Uterus (tissue), 4 donors: Measurements from ENCODE around the gene HMGN5. TPM values are rescaled to one million over a fixed set of nuclear protein-coding genes. Genes with fewer than 3 reads are reported as not detected.

Experiments used
- DNase-seq, 2 donors: peaks; one replicate each; pipeline ENCODE4 v3.0.0-alpha.2; 2019 to 2020
- H3K27ac ChIP-seq, 2 donors: fragments of 200-600 bp; sonication (generic); 1 replicate in 1 of 2; 2 replicates in 1 of 2; pipeline ENCODE4 v1.5.1; 2016 to 2018
- H3K27me3 ChIP-seq, 2 donors: fragments of 200-600 bp; sonication (generic); one replicate each; pipeline ENCODE4 v1.5.1; 2018 to 2019; ENCODE audit warnings: control low read depth in 1 of 2
- H3K36me3 ChIP-seq, 2 donors: fragments of 200-600 bp; sonication (generic); one replicate each; pipeline ENCODE4 v1.5.1; 2019; ENCODE audit warnings: control low read depth in 1 of 2
- H3K4me1 ChIP-seq, 2 donors: fragments of 200-600 bp; sonication (generic); one replicate each; pipeline ENCODE4 v1.5.1; 2018 to 2019; ENCODE audit warnings: control low read depth in 1 of 2
- H3K4me3 ChIP-seq, 2 donors: fragments of 200-600 bp; sonication (generic); 1 replicate in 1 of 2; 2 replicates in 1 of 2; pipeline ENCODE4 v1.5.1; 2018 to 2019; ENCODE audit warnings: mild to moderate bottlenecking in 1 of 2
- H3K9me3 ChIP-seq, 2 donors: fragments of 200-600 bp; sonication (generic); one replicate each; pipeline ENCODE4 v1.5.1; 2019; ENCODE audit warnings: control low read depth in 1 of 2
- POLR2A ChIP-seq, 2 donors: fragments of 450-650 bp; IDR thresholded peaks; one replicate each; pipeline ENCODE4 v1.6.1; 2016; ENCODE audit warnings: antibody characterized with exemption in 2 of 2, mild to moderate bottlenecking in 1 of 2, moderate library complexity in 1 of 2
- intact Hi-C: fragments of 100-400 bp; cut with DNase I; formaldehyde crosslinking; loops from one replicate; pipeline ENCODE4 v1.15.1; 2023; ENCODE audit warnings: low total_unique reads
- total RNA-seq, 4 donors: library from RNA; depleted of rRNA in 3 of 4; stranded (reverse); fragments of >200 nt in 3 of 4; gene quantifications; one replicate each; pipeline versions ENCODE4 v1.1.0 to v1.2.4, GENCODE V29; 2014 to 2023
- TF ChIP-seq, protein P1 (sequence below), 4 experiments: fragments of 200-600 bp in 2 of 4; fragments of 450-650 bp in 2 of 4; sonication (generic) in 2 of 4; IDR thresholded peaks; one replicate each; pipeline ENCODE4 v1.5.1; 2016 to 2019; ENCODE audit warnings: antibody characterized with exemption in 4 of 4, mild to moderate bottlenecking in 2 of 4, moderate library complexity in 1 of 4
- donor health status: DM: yes; HTN: yes; CAD: no.

The HMGN5 gene
- total RNA-seq, 4 donors from 2014 or later, result 0.26 to 10.3 (median 3.1) TPM

DNA sequence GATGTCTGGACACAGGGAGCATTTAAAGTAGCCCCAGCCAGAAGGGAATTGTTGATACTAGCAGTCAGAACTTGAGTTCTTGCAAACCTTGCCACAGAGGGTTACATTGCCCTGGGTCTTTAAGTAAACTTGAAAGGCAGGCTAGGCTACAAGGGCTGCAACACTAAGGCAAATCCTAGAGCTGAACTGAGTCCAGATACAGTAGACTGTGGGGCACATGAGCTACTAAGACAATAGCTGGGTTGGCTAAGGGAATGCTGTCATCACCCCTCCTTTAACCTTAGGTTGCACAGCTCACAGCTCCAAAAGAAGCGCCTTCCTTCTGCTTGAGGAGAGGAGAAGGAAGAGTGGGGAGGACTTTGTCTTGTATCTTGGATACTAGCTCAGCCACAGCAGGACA is 35.8 kb upstream of the HMGN5 start:
- Histone ChIP-seq H3K27me3 (no peaks in the 10 kb centered on the region), H3K9me3 (no peaks in the 10 kb centered on the region), H3K36me3 (no peaks in the 10 kb centered on the region), H3K27ac (no peak overlapping the region), H3K4me1 (no peaks in the 10 kb centered on the region), H3K4me3 (no peak overlapping the region)
- no peak for DNase-seq
- intact Hi-C loops, result no loop called here
- no peak for TF ChIP-seq POLR2A (IDR thresholded peaks at IDR 0.05)
- TF ChIP-seq, protein P1, sequence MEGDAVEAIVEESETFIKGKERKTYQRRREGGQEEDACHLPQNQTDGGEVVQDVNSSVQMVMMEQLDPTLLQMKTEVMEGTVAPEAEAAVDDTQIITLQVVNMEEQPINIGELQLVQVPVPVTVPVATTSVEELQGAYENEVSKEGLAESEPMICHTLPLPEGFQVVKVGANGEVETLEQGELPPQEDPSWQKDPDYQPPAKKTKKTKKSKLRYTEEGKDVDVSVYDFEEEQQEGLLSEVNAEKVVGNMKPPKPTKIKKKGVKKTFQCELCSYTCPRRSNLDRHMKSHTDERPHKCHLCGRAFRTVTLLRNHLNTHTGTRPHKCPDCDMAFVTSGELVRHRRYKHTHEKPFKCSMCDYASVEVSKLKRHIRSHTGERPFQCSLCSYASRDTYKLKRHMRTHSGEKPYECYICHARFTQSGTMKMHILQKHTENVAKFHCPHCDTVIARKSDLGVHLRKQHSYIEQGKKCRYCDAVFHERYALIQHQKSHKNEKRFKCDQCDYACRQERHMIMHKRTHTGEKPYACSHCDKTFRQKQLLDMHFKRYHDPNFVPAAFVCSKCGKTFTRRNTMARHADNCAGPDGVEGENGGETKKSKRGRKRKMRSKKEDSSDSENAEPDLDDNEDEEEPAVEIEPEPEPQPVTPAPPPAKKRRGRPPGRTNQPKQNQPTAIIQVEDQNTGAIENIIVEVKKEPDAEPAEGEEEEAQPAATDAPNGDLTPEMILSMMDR (IDR thresholded peaks at IDR 0.05), result no peak

DNA sequence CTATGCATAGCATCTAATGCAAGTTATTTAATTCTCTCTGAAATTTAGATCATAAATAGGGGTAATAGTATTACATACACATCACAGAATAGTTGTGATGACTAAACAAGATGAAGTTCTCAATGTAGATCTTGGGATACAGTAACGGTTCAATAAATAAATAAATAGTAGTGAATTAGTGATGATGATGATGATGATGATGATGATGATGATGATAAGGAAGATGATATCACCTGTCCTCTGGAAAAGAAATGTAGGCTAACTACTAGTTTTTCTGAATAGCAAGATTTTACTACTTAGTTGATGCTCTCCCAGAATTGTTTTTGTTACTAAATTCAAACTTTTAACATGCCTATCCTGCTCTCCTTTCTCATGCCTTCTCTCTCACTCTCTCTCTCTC is 30.5 kb upstream of the HMGN5 start:
- H3K27ac ChIP-seq, result no peak overlapping the region
- no peaks in the 10 kb centered on the region for H3K27me3 ChIP-seq
- intact Hi-C loops, result no loop called here
- no peak for DNase-seq
- H3K4me1 ChIP-seq, result no peaks in the 10 kb centered on the region
- no peaks in the 10 kb centered on the region for H3K9me3 ChIP-seq
- H3K36me3 ChIP-seq, result no peaks in the 10 kb centered on the region
- no peak overlapping the region for H3K4me3 ChIP-seq
- TF ChIP-seq POLR2A (IDR thresholded peaks at IDR 0.05), result no peak
- TF ChIP-seq, protein P1 (IDR thresholded peaks at IDR 0.05), result no peak

DNA sequence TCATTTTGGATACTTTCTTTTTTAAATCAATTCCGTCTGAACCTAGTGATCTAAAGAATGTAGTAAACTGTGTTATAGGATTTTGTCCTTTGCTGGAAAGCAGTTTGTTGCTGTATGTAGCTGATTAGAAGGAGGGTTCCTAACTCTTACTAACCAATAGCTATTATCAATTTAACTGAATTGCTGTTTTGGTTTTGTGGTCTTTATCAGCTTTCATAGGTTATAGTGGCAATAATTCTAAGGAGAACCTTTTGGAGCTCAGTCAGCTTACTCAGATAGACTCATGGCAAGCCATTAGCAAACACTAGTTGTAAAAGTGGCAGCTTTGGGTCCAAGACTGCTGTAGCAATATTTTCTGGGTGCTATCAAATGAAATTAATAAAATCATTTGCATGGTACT is 29.8 kb upstream of the HMGN5 start:
- Histone ChIP-seq H3K4me3 (no peak overlapping the region), H3K36me3 (no peaks in the 10 kb centered on the region), H3K27ac (no peak overlapping the region), H3K9me3 (no peaks in the 10 kb centered on the region), H3K4me1 (no peaks in the 10 kb centered on the region), H3K27me3 (no peaks in the 10 kb centered on the region)
- intact Hi-C loops, result no loop called here
- DNase-seq, result no peak
- no peak for TF ChIP-seq POLR2A (IDR thresholded peaks at IDR 0.05)
- TF ChIP-seq, protein P1 (IDR thresholded peaks at IDR 0.05), result no peak

DNA sequence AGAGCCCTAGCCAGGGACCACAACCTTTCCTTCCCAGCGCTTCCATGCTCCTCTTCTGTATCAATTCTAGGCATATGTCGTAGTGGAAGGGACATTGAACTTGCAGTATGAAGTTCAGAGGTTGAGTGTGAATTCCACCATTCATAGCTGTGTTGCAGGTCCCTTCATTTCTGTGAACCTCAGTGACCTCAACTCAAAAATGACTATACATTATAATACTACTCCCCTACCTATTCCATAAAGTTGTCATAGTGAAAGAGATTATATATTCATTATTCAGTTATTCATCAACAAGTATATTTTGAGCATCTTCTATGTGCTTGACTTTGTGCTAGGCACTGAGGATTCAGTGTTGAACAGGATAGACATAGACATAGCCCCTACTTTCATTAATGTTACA is 28.2 kb upstream of the HMGN5 start:
- no peak overlapping the region for H3K4me3 ChIP-seq
- H3K27me3 ChIP-seq, result no peaks in the 10 kb centered on the region
- H3K27ac ChIP-seq, result no peak overlapping the region
- H3K9me3 ChIP-seq, result no peaks in the 10 kb centered on the region
- TF ChIP-seq, protein P1 (IDR thresholded peaks at IDR 0.05), result no peak
- no peak for TF ChIP-seq POLR2A (IDR thresholded peaks at IDR 0.05)
- intact Hi-C loops, result no loop called here
- no peaks in the 10 kb centered on the region for H3K36me3 ChIP-seq
- DNase-seq, result no peak
- no peaks in the 10 kb centered on the region for H3K4me1 ChIP-seq

DNA sequence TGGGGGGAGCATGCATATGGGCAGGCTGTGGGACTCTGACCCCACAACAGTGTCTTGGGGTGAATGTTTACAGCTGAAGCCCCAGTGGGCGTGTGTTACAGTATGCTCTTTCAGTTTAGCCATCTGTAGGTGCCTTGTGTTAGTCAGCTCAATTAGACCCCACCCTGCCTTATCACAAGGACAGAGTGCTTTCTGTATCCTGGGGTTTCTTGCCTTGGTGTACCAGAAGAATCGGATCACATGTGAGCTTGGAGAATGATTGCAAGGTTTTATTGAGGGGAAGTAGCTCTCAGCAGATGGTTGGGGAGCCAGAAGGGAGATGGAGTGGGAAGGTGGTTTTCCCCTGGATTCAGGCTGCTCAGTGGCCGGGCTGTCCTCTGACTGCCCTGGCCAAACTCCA is 27.5 kb upstream of the HMGN5 start:
- no peaks in the 10 kb centered on the region for H3K27me3 ChIP-seq
- H3K9me3 ChIP-seq, result no peaks in the 10 kb centered on the region
- no peaks in the 10 kb centered on the region for H3K36me3 ChIP-seq
- TF ChIP-seq POLR2A (IDR thresholded peaks at IDR 0.05), result no peak
- TF ChIP-seq, protein P1 (IDR thresholded peaks at IDR 0.05), result no peak
- no peak for DNase-seq
- H3K4me1 ChIP-seq, result no peaks in the 10 kb centered on the region
- no peak overlapping the region for H3K4me3 ChIP-seq
- intact Hi-C loops, result no loop called here
- no peak overlapping the region for H3K27ac ChIP-seq
